SH-SY5Y (cell line): ENCODE results near the gene SMPD4.
A peak's percentile ranks its signal among the peaks of the same experiment; 100 is the strongest.
"Not testable (repeated sequence)": the region's sequence is repeated elsewhere in the genome, so short reads cannot be mapped to it uniquely, and the experiment has no call there.

Experiments
- GATA2 ChIP-seq: IDR thresholded peaks from 2 replicates; pipeline ENCODE4 v1.6.1; 2011; ENCODE audit warnings: mild to moderate bottlenecking, low read depth, low read length
- GATA3 ChIP-seq: IDR thresholded peaks from 2 replicates; pipeline ENCODE4 v1.6.1; 2011; ENCODE audit warnings: low read depth, mild to moderate bottlenecking, low read length, moderate library complexity

Gene SMPD4

DNA sequence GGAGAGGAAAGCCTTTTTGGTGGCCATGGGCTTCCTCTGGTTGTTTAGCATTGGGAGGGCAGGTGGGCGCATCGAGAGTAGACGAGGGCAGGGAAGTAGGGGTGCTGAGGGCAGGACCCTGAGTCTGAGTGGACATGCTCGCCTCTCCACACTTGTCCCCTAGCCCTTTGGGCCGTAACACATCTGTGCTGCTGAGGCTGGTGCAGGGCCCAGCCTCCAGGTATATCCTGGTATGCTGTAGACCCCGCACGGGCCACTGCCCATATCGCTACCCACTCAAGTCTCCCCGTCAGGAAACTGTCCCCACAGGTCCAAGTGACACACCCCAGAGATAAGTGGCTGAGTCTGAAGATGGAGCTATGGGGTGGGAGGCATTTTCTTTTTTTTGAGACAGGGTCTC is 22.8 kb downstream of the SMPD4 start:
- TF ChIP-seq GATA3 (no peak), GATA2 (no peak)

DNA sequence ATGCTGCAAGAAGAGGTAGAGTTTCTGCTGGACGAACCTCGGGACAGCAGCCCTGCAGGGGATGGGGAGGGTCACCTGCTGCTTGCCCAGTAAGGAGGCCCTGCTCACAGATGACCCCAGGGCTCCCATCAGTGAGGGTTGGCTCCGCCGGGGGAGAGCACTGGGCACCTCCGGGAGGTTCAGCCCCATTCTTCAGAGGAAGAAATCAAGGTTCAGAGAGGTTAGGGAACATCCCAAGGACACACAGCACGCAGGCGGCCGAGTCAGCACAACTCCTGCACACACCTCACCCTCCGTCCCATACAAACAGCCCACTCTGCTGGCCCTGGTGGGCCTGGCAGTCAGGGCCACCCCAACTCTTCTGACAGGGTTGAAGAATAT is 24.8 kb downstream of the SMPD4 start:
- TF ChIP-seq GATA3 = no peak
- TF ChIP-seq GATA2 = no peak

DNA sequence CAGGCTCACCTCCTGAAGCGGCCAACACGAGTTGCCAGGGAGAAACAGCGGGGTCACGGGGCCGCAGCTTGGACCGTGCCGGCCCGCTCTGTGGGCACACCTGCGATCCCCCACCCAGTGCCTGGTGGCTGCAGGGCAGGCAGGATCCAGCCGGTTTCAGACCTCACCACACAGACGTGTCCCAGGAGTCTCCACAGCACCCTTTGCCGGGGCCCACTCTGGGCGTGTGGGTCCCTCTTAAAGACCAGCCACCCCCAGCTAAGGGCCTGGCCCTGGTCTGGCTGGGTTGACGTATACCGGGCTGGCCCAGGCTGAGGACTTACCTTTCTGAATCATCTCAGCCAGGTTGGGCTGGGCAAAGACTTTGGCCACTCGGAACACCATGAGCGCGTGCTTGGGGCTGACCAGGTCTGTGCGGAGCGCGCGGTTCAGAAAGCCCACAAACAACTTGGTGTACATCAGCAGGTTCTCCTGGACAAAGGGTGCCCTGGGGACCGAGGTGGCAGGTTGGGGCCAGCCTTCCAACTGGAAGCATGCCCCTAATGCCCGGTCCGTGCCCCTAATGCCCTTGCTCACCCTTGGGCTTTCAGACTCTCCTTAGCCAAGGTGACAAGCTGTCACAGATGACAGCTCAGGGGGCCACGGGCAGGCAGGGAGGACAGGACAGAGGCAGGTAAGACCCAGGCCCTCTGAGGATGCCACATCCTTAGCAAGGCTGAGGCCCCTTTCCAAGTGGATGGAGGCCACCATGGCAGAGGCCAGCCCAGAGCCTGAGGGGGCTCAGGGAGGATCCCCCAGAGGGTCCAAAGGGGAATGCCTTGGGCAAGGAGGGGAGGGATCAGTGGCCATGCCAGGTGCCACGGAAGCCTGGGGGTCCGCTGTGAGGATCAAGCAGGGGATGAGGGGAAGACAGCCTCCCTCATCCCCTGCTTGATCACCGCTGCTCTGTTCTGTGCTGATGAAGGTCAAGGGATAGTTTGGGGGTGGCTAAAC is 26.3 kb downstream of the SMPD4 start:
- TF ChIP-seq GATA2 (no peak), GATA3 (no peak)

DNA sequence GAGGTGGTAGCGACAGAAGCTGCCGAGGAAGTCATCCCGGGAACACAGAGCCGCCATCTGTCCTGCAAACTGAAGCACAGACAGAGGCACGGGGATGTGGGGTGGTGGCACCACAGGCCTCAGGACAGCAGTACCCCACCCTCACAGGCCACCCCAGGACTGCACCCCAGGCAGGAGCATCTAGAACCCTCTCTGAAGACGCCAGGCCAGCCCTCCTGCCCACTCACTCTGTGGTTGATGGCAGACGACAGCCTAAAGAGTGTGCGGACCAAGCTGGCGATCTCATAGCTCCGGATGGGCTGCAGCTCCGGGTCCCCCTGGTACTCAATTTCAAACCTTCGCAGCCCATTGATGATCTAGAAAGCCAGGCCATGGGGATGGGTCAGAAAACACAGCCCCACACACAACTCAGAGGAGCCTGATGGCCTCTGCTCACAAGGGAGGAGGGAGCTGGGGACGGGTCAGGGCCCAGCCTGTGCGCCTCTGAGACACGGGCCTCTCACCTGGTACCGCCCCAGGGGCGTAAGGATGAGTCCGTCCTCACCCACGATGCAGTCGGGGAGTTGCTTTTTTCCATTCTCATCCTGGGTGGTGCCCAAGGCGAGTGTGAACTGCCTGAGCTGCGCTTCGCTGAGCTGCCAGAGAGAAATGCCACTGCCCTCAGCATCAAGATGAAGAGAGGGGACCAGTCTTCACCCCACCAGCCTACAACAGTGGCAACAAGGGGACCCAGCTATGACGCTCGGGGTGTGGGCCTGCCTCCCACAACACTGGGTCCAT is 28.4 kb downstream of the SMPD4 start:
- TF ChIP-seq GATA2 = no peak
- no peak for TF ChIP-seq GATA3

DNA sequence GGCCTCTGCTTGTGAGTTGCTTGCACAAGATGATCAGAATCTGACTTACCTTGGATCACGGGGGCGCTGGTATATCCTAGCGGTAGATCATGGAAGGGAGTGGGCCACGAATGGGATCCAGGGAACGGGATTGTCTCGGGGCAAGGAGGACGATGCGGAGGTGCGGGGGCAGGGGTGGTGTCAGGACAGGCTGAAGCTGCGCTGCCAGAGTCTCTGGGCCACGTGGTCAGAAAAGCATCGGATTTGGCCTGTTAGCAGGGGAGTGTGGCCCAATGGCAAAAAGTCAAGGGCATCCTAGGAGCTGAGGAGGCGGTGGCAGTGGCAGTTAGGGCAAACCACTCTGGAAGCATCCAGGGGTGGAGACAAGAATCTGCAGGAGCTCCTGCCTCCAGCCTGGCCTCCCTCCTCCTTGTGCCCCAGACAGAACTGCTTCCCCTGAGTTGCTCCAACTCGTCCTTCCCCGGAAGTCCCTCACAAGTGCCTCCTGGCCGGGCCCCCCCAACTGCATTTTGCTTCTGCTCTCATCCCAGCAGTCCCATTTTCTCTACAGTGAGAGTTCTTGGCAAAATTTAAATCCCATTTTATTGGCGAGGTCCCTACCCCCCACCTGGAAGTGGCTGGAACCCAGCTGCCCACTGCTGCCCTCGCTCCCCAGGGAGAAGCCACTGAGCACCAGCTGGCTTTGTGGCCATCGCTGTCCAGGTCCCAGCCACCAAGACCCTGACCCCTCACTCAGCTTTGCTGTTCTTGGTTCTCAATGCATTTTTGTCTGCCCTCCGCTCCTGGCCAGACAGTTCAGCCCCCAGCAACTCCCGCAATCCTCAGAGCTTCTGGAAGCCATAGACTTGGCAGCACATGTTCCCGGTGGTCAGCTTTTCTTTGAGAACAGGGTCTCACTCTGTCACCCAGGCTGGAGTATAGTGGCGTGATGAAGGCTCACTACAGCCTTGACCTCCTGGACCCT is 30.9 kb downstream of the SMPD4 start:
- TF ChIP-seq GATA2 (no peak), GATA3 (no peak)

DNA sequence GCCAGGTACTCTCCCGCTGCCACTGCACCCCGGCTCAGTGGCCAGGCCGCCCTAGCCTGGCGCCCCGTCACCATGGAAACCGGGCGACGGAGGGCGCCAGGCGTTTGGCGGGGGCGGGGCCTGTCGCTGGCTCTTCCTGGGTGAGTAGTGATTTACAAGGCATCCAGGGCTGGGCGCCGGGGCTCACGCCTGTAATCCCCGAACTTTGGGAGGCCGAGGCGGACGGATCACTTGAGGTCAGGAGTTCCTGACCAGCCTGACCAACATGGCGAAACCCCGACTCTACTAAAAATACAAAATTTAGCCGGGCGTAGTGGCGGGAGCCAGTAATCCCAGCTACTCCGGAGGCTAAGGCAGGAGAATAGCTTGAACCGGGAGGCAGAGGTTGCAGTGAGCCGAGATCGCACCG is 36.4 kb downstream of the SMPD4 start, which contains the start of gene CCDC74B:
Gene CCDC74B (minus strand): TSS at position 107 of the 409 bp plus-strand sequence. CDS start 116 bp downstream, outside the sequence.
- TF ChIP-seq GATA2, GATA3: not testable (repeated sequence)

DNA sequence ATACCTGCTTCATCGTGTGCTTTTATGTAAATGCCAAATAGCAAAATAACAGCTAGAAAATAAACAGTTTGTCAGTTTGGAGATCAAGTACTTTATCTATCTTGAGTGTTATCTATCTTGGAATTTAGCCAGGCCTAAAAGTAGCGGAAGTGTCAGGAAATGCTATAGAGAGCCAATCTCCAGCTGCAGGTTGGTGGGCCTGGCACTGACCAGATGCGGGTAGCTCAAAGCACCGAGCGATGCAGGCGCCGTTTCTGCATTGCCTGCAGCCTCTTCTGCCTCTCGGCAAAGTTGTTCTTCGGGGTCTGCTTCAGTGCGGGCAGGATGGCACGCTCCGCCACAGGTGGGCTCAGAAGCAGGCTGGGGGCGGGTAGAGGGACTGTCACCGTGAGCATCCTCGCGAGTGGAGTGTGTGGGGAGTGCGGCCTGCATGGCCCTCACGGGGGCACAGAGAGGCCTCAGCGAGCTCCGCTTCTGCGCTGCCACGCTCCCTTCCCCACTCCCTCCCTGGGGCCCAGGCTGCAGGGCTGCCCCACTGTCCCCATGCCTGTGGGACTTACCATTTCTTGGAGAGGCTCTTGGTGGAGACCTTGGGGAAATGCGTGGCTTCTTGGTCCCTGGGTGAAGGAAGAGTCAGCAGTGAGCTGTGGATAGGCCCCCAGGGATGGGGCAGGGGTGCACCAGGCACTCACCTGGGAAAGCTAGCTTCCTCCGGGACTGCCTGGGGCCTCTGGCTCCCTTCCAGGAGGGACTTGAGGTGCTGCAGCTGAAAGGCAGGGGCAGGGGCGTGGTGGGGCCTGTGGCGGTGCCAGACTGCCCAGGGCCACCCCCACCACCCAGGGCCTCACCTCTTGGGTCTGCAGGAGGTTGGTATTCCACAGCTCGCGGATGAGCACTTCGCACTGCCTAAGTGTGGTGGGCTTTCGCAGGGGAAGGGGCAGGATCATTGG is 41.8 kb downstream of the SMPD4 start:
- peak; percentile 67 for TF ChIP-seq GATA2

DNA sequence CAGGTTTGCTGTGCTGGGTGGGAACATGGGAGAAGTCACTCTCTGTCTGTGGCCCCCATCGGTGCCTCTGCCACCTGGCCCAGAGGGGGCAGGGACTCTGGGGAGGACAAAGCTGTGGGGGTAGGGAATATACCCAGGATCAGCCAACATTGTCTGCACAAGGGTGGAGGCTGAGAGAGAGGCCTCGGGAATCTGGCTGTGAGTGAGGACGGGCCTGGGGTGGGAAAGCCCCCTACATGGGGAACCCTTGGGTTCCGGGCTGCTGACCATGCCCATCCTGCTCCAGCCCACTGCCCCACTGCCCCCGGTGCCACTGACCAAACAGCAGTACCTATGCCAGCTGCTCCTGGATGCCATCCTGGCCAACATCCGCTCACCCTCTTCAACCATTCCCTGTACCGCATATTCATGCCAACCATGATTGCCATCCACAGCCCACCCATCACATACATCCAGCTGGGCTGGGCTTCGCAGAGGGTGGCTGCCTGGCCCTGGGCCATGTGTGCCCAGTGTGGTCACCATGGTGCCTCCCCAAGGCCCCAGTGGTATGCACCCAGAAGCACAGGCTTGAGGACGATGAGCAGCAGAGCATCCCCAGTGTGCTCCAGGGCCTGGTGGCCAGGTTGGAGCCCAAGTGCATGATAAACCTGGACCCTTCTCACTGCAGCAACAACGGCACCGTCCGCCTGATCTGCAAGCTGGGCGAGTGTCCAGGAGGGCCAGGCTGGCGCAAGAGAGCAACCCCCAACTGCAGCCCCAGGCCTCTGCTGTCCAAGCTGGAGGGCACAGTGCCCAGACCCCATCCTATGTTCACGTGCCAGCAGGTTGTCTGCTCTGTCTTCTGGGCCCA is 45.5 kb downstream of the SMPD4 start:
- TF ChIP-seq GATA2 (no peak), GATA3 (no peak)

DNA sequence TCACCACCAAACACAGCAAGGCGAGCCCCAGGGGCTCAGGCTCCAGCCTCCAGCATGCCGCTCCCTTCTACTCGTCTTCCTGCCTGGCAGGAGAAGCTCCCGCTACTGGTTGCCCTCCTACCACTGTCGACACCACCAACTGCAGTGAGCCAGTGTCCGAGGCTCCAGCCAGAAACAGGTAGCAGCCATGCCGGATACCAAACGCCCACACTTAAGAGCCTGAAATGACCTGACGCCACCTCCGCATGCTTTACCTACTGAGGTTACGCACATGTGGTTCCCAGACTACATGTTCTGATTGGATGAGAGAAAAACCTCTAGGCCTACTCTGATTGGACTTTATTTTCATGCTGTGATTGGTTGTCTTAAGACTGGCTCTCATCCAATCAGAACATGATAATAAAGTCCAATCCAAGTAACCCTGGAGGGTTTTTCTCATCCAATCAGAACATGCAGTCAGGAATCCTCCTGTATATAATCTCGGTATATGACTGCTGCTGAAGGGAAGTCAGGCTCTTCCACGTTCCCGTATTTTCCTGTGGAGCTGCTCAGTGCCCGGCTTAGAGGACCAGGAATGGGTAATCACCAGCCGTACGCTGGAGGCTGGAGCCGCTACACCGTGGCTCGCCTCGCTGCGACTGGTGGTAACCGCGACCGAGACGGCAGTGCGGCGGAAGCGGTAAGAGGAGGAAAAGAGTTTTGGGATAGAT is 52.1 kb downstream of the SMPD4 start, which contains the start of gene POTEF:
Gene POTEF (minus strand): TSS at position 103 of the 710 bp plus-strand sequence. CDS start 8,707 bp downstream, outside the sequence.
- not testable (repeated sequence) for TF ChIP-seq GATA2, GATA3
